Activated CD4-positive, CD25-positive, alpha-beta regulatory T cell (primary cell): ENCODE measurements around the gene PNRC2.

Experiments used
- DNase-seq, 4 experiments: peaks; one replicate each; lab custom pipeline; 2025; lab: John Stamatoyannopoulos, UW

The PNRC2 gene, protein sequence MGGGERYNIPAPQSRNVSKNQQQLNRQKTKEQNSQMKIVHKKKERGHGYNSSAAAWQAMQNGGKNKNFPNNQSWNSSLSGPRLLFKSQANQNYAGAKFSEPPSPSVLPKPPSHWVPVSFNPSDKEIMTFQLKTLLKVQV

DNA sequence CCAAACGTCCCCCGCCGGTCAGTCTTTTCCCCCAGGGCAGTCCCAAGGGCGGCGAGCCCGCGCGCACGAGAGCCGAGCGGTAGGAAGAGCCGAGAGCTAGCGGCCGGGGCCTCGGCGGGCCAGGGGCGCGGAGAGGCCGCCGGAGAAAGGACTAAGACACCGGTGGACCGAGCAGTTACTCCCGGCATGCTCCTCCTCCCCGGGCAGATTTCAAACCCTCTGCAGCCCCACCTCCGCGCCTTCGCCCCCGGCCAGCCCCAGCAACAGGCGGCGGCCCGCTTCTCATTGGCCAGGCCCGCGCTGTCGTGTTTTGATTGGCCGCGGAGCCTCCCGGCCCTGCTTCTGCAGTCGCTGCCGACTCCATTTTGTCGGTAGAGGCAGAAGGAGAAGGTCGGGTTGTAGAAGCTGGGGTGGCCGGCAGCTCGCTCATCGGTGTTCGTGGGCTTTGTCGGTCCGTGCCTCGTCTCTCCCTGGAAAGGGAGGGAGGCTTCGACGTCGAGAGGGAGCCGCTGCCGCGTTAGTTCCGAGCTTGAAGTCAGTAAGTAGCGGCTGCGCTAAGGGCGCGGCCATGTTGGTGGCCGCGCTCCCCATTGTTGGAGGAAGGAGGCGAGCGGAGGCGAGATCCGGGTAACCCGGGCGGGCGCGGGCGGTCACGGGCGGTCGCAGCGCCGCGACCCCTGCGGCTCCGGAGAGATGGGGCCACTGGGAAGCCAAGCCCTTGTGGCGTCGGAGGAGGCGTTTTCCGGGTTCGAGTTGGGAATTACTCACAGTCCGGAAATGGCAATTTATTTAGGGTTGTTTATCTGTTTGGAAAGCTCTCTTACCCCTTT lies at the start of gene PNRC2:
Gene PNRC2, plus strand, starts transcription at position 368 of the 830 bp plus-strand sequence. CDS start 1,630 bp downstream, outside the sequence.
- peak; percentile 88 to 94 (median 93) for DNase-seq

DNA sequence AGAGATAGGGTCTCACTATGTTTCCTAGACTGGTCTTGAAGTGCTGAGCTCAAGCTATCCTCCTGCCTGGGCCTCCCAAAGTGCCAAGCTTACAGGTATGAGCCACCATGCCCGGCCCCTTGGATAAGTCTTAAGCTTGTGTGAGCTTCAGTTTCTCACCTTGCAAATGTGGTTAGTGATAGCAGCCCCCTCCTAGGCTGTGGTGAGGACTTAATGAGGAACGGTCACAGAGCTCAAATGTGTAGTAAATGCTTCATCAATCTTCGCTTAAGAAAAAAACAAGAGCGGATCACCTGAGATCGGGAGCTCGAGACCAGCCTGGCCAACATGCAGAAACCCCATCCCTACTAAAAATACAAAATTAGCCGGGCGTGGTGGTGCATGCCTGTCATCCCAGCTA lies 49.5 kb upstream of the PNRC2 start:
- DNase-seq: no peak

DNA sequence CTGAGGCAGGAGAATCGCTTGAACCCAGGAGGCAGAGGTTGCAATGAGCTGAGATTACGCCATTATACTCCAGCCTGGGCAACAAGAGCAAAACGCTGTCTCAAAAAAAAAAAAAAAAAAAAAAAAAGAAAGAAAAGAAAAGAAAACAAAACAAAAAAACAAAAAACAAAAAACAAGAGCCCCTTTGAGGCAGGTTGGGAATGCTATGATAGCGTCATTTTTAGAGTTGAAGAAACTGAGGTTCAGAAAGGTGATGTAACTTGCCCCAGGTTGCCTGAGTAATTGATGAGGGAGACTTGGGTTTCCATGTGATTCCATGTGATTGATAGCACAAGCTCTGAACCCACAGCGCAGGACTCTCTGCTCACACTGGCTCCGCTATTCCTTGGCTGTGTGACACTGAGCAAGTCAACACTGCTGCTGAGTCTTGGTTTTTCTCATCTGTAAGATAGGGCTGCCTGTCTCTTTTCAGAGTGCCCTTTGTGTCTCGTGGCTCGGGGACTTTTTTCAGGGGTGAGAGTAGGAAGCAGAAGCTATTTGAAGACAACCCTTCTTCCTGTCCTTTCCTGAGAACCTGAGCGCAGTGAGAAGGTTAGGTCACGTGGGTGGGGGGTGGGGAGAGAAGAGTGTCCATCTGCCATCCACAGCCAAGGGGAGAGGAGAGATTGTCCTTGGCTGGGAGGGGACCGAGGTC lies 48.9 kb upstream of the PNRC2 start:
- no peak for DNase-seq

DNA sequence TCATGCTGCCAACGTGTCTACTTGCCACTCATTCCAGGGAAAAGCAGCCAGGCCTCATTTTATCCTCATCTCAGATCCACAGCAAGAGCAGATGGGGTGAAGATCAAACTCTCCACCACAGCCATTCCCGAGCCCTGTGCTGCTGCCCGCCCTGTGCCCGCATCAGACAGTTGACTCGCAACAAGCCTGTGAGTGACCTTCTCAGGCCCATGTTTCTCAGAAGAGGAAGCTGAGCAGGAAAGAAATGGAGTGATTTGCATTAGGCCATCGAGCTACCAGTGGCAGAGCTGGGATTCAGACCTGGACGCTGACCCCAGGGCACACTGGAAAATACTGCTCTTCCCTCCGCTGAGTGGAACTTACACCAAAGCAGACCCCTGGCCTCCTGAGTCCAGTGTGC lies 47.7 kb upstream of the PNRC2 start:
- no peak for DNase-seq

DNA sequence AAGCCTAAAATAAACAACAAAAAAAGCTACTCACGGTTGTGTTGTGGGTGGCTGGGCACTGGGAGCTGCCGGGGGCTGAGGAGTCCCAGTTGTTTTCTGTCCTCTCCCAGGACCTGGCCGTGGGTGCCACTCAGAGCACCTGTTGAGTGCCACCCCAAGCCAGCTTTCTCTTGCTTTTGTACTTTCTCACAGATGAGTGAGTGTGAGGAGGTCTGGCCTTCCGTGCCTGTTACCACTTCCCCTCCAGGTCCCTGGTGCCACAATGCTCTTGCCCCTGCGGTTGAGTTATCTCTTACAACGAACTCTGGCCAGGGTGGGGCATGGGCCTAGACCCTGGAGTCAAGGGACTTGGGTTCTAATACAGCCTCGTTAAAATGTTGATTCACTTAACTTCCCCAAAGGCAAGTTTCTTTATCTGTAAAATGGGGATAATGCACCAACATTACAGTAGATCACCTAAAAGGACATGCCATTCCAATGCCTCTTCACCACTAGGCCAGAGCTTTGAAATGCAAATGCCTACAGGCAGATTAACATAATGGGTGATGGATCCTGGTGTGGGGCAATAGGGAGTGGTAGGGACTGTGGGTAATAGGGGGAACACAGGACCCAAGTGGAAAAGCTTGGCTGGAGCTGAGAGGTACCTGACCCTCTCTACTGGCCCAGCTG lies 46.3 kb upstream of the PNRC2 start, which contains the start of gene CNR2:
Gene CNR2, minus strand, starts transcription at position 151 of the 669 bp plus-strand sequence. CDS start 37,745 bp downstream, outside the sequence.
- DNase-seq: no peak

DNA sequence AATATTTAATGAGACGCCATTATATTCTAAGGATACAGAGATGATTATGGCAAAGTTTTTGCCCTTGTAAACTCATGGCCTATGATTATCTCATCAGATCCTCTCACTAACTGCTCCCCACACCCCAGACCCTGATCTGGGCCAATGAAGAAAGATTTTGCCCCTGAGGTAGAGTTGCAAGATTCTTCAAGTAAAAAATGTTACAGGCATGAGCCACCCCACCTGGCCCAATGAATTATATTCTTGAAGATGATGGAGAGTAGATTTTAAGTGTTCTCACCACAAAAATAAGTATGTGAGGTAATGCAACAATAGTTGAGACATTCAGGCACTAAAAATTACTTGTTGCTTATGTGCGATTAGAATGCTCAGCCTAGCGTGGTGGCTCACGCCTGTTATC lies 44.7 kb upstream of the PNRC2 start:
- DNase-seq: no peak

DNA sequence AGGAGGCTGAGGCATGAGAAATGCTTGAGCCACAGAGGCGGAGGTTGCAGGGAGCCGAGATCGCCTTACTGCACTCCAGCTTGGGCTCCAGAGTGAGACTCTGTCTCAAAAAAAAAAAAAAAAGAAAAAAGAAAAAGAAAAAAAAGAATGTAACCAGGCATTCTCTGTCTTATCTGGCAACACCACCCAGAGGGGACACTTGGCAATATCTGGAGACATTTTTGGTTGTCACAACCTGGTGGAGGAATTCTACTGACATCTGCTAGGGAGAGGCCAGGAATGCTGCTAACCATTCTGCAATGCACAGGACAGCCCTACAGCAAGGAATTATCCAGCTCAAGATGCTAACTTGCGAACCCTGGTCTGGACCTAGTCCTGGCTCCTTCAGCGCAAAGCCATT lies 44.2 kb upstream of the PNRC2 start:
- DNase-seq: no peak

DNA sequence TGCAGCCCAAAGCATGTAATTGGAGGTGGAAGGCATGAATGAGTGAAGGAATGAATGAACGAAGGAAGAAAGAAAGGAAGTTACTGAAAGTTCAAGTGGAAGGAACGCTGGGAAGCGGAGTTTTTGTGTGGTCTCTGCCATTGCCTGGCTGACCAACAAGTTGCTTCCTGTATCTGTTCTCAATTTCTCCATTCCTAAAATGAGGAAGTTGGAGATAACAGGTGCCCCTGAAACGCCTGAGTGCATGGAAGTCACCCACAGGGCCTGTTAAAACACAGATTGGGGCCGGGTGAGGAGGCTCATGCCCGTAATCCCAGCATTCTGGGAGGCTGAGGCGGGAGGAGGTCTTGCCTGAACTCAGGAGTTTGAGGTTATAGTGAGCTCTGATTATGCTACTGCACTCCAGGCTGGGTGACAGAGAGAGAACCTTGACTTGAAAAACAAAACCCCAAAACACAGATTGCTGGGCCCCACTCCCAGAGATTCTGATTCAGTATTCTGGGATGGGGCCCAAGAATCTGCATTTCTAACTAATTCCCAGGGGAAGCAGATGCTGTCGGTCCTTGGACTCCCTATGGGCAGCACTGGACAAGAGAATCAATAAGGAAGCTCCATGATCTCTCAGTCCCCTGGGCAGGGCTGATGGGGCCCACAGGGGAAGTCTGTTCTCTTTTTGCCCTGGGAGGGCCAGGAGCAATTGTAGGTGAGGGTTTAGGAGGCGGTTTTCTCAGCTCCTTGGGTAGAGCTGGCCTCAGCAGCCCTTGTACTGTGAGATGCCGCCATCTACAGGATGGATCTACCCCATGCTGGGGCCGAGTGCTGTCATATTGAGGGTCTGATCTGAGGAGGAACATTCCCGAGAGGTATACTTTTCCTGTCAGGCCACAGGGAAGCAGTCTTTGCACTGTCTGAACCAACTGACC lies 43.2 kb upstream of the PNRC2 start:
- DNase-seq: peak in 2 of 4 experiments; percentile 9 to 16

DNA sequence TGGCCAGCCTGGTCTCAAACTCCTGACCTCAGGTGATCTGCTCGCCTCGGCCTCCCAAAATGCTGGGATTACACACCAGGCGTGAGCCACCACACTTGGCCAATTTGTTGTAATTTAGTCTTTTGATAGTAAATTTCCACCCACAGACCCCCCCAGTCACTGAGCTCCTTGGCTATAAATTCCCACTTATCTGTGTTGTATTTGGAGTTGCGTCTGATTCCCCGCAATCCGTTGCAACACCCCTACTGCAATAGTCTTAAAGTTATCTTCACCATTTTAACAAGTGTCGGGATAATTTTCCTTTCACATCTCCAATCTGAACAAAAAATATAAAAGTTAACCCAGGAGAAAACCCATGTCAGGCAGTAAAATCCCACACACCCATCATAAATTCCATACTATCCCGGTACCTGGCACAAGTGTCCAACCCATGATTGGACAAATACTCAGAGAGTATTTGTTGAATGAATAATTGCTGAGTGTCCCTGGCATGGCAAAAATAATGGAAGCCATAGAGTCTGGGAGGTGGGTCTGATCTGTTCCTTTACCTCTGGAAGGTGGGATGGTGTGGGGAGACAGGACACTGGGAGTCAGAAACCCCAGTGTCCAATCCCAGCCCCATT lies 37.2 kb upstream of the PNRC2 start:
- DNase-seq: no peak

DNA sequence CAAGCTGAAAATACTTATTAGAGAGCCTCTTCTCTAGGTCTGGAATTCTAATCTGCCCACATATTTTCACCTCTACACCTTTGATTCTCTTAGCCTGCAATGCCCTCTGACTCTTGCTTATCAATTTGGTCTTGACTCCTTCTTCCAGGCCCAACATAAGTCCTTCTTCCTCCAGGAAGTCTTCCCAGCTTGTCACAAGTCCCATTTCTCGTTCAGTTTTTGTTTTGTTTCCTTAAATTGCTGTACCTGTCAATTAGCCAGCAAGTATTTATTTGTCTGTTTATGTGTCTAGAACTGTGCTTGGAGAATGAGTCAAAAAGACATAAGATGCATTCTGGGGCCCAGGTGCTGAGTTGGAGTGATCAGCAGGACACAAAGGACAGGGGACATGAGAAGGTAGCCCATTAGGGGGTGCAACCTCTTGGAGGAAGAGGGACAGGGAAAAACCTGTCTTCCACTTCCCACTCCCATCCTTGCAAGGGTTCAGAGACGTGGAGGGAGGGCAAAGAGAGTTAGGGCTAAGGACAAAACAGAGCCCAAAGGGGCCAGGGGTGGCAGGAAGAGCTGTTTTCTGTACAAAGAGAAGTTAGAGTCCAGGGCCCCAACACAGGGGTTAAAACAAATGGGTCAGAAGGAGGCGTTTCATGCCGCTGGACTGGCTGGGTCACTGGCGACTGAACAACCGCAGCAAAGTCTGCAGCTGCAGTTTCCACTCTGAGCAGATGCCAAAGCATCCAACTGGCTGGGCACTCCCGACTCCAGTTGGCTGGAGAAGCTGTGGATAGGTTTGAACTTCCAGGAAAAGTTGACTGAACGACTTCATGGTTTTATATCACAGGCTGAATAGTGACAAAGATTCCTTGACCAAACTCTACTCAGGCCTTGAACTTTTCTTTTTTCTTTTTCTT lies 35.8 kb upstream of the PNRC2 start:
- no peak for DNase-seq

DNA sequence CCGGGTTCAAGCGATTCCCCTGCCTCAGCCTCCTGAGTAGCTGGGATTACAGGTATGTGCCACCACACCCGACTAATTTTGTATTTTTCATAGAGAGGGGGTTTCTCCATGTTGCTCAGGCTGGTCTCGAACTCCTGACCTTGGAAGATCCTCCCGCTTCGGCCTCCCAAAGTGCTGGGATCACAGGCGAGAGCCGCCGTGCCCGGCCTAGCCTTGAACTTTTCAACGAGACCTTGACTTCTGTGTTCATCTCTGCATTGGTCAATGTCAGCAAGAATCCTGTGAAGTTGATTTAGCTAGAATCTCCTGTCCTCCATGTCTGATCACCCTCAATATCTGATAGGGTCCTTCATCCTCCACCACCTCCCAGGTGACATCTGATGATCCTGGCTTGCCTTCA lies 35.0 kb upstream of the PNRC2 start:
- no peak for DNase-seq

DNA sequence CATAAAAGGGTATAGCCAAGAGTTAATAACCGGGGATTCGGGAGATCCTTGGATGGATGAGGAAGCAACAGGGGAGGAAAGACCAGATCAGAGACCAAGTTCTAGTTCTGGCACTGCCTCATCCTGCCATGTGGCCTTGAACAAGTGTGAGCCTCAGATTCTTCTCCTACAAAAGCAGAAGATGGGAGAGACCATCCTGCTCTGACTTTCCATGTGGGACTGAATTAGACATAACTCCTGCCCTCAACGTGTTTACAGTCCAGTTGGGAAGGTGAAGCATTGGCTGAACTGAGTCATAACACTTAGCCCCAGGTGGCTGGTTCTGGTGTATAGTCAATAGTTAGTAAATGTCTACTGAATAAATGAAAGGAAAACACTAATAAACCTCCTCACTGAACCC lies 34.3 kb upstream of the PNRC2 start:
- no peak for DNase-seq

DNA sequence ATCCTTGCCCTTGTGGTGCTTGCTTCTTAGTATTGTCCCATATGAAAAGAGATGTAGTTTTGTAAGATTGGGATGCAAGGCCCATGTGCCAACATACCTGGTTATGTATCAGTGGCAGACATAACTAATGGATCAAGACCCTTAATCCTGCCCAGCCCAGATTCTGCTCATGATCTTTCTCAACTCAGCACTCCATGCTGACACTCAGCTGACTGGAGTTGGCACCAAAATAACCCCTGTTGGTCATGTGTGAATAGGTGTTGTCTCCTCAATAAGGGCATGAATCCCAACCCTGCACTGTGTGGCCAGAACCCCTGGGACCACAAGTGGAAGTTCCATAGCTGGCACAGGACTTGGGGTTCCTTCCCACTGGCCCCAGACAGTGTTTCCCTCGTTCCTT lies 32.5 kb upstream of the PNRC2 start:
- DNase-seq: no peak

DNA sequence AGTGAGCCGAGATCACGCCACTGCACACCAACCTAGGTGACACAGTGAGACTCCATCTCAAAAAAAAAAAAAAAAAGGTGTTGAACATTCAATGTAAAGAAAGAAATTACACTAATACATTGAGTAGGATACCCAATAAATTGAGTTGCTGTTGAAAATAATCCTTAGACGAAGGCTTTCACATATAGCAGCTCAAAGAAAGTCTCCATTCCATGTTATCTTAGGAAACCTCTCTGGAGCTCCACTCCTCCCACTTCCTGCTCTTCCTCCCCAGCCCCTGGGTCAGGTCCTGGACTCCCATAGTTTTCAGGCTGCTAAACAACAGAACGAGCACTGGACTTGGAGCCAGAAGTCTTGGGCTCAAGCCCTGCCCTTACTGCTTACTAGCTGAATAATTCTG lies 30.8 kb upstream of the PNRC2 start:
- no peak for DNase-seq

DNA sequence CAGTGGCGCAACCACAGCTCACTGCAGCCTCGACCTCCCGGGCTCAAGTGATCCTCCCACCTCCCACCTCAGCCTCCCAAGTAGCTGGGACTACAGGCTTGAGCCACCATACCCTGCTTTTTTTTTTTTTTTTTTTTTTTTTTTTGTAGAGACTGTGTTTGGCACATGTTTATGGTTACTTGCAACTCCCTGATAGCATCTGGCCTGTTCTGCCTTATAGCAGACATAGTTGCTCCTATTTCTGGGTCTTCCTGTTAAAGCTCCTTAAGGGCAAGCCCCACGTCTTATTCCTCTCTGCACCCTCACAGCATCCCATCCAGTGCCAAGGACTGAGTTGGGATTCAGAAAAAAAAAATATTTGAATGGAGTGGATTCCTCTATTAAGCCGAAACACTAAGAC lies 29.4 kb upstream of the PNRC2 start:
- DNase-seq: no peak

DNA sequence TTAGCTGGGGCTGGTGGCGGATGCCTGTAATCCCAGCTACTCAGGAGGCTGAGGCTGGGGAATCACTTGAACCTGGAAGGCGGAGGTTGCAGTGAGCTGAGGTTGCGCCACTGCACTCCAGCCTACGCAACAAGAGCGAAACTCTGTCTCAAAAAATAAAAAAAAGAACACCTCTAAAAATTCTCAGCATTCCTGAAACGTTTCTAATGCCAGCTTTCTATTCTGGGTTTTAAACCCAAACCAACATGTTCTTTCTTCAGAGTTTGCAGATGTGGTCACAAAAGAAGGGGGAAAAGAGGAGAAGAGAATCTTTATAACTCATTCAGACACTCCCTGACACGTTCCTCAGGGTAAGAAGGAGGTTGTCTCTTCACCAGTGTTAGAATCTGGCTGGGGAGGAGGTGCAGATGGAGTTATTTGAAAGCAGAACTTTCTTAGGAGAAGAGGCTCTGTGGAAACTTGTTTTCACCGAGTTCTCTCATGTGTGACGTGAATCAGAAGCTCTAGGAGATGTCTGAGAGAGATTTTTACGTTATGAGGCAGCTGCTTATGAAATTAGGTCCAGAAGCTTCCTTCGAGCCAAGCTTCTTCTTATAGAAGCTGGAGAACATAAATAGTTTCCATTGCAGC lies 28.7 kb upstream of the PNRC2 start:
- DNase-seq: no peak

DNA sequence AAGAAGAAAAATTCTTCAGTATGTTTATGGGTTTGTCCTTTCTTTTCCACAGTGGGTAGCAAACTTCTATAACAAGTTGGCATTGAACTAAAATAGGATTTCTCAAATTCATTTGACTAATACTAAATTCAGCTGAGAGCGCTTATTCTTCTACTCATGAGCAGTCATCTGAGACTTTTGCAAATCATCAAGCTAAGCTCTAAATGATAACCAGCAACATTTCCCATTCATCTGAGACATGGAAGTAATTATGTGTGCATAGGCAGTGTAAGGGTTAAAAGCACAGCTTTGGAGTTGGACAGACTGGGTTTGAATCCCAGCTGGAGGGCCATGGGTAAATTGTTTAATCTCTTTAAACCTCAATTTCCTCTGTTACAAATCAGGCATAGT lies 28.1 kb upstream of the PNRC2 start:
- DNase-seq: no peak

DNA sequence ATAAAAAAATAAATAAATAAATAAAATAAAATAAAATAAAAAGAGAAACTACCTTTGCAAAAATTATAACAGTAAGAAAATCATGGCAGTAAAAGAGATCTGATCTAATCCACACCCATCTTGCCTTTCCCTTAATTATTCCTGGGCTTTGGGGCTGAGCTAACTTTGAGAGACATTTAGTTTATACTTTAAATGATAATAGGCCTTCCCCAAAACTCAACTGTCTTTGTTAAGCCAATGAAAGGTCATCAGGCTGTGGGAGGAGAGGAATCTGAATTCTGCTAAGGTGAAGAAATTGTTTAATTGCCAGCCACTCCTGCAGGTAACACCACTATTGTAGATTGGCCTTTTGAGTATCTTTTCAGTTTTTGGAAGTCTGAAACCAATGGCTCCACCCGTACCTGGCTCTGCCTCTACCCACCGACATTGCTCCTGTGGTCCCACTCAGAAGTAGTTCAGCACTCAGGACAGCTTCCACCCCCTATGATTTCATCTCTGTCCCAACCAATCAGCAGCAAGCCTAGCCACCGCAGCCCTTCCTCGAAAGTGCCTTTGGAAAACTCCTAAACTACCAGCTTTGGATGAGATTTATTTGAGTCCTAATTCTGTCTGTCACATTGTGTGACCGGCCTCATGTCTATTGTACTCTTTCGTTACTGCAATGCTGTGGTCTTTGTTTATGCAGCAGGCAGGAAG lies 23.0 kb upstream of the PNRC2 start:
- DNase-seq: no peak

DNA sequence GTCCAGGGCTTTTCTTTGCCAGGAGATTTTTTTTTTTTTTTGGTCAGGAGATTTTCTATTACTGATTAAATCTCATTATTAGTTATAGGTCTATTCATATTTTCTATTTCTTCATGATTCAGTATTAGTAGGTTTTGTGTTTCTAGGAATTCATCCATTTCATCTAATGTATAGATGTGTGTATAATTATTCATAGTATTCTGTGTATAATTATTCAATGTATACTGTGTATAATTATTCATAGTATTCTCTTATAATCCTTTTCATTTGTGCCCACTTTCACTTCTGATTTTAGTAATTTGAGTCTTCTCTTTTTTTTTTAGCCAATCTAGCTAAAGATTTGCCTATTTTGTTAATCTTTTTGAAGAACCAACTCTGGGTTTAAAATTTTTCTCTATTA lies 12.3 kb upstream of the PNRC2 start:
- DNase-seq: no peak
